HG02610 (cell line): ENCODE data around the gene IPMK.
A peak's percentile ranks its signal among the peaks of the same experiment; 100 is the strongest.
"Not testable (repeated sequence)": the region's sequence is repeated elsewhere in the genome, so short reads cannot be mapped to it uniquely, and the experiment has no call there.

Experiments
- ATAC-seq: cut with Tn5 transposase; IDR thresholded peaks from one replicate; pipeline ENCODE4 v1.9.1; 2021; ENCODE audit warnings: mild to moderate bottlenecking, moderate library complexity; ENCODE audit not compliant: unreplicated experiment

Gene IPMK

DNA sequence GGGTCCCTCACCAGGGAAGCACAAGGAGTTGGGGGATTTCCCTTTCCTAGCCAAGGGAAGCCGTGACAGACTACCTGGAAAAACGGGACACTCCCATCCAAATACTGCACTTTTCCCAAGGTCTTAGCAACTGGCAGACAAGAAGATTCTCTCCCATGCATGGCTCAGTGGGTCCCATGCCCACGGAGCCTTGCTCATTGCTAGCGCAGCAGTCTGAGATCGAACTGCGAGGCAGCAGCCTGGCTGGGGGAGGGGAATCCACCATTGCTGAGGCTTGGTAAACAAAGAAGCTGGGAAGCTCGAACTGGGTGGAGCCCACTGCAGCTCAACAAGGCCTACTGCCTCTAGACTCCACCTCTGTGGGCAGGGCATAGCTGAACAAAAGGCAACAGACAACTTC, 37.8 kb downstream of the IPMK start:
- ATAC-seq = not testable (repeated sequence)

DNA sequence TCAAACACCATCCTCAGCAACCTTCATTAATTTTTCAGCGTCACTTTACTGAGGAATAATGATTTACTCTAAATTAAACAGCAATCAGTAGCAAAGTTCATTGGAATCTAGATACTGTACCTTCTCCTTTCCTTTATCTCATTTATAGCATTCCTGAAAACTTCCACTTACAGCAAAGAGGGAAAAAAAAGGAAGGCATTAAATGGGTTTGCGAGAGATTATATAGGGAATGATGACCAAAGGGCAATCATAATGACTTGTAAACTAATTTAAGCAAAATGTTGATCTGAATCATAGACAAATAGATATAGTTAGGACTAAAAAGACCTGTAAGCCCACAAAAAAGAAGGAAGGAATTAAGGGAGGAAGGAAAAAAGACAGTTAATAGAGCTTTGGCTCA, 42.0 kb downstream of the IPMK start:
- ATAC-seq = no peak

DNA sequence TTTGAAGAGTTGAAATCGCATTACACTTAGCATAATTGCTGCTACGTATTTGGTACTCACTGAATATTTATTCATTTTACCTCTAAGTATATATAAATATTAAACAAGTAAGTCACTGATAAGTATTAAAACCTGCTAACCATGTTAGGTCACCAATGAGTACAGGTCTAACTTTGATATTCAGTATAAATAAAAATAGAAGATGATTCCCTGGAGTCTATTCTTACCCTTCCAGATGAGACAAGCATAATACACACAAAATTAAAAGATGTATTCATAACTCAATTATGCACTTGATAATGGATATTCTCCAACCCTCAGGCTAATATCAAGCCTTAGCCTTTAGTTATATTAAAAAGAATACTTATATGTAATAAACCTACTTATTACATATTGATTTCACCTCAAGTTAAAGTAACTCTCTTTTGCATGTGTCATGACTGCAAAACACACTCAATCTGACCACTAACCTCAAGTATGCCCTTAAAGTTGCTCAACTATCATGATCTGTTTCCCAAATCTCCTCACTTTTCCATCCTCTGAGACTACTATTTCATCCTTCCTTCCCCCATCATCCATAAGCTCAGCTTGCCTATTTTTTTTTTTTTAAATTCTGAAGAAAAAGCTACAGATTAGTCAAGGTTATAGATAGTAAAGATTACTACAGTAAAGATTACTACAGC, 46.8 kb downstream of the IPMK start:
- ATAC-seq = no peak

DNA sequence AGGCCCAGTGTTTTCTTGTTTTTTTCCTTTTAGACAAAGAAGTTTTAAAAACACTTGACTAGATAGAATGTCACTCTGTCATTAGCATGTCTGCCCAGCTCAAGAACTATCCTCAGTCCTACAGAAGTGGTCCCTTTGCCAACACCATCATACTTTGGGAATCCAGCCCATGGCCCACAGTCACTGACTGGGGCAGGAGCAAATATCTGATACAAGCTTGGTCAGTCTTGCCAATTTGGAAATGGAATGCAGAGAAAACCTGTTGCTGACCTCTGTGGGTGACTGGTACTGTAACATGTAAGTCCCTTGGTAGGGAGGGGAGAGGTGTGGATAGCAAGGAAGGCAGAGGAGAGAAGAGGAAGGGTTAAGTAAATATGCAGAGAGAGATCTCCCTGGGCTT, 47.8 kb downstream of the IPMK start:
- no peak for ATAC-seq

DNA sequence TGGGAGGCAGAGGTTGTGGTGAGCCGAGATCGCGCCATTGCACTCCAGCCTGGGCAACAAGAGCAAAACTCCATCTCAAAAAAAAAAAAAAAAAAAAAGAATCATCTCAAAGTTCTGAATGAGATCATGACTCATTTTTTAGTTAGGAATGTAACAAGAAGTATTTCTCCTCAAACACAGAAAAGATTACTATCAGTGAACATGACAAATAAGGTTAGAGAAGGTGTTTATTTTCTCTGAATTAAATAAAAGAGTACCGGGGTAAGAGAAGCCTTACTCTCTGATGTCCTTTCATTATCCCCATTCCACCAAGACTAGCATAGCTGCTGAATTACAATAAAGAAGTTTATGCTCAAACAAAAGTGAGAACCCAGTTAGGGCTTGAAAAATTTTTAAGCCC, 50.1 kb downstream of the IPMK start:
- no peak for ATAC-seq

DNA sequence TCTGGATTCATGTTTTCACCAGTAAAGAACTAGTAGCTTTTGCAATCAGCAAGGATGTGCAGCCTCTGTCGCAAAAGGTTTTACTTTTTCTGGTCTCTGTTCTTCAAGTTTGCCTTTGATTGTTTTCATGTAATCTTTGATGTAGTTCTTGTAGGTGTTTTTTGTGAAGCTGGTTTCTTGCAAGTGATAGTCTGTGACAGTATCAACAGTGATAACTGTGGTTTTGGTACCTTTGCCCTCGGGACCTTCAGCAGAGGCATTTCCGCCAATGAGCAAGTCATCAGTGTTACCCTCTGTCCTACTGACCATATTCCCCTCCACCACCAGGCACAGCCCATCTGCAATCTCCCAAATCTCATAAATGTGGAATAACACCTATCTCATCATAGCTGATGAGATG, 55.1 kb downstream of the IPMK start:
- no peak for ATAC-seq

DNA sequence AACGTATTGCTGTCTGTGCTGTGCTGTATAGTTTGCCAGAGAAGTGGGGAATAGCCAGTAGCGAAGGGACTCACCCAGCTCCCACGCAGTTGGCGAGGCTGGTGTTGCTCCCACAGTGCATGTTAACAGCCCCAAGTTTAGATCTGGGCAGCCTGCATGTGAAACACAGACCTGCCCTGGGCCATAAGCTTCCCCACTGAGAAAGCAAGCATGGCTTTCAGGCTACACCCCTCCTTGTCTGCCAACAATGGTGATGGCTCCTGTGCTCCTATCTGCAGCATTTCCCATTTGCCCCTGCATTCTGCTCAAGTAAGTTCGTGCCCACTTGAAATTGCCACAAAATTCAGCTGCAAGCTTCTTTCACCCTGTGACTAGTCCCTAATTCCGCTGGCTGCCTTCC, 57.5 kb downstream of the IPMK start:
- ATAC-seq = no peak

DNA sequence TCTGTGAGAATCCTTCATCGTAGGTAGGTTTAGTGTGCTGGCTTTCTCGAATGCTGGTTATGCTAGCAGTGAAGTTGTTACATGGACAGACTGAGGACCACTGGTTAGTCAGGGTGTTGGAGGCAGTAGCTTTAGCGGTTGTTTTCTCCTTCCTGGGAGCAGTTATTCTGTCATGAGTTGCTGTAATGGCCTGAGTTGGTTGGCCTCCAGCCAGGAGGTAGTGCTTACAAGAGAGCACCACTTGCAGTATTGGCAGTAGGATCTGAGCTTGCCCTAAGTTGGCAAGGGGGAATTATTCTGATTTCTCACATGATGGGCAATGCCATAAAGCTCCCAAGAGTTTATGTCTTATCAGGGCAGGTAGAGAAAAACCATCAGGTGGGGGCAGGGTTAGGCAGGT, 58.0 kb downstream of the IPMK start:
- ATAC-seq = no peak

DNA sequence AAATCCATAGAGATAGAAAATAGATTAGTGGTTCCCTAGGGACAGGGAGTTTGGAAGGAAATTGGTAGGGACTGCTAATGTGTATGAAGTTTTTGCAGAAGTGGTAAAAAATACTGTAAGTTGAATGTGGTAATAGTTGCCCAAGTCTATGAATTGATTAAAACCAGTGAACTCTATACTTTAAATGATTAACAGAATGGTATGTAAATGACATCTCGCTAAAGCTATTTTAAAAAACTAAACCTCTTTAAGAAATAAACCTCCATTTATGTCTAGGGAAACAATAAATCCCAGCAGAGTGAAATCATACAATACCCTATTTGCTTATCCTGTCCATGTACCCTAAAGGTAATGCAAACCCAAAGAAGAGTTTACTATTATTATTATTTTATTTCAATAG, 61.4 kb downstream of the IPMK start:
- ATAC-seq = no peak

DNA sequence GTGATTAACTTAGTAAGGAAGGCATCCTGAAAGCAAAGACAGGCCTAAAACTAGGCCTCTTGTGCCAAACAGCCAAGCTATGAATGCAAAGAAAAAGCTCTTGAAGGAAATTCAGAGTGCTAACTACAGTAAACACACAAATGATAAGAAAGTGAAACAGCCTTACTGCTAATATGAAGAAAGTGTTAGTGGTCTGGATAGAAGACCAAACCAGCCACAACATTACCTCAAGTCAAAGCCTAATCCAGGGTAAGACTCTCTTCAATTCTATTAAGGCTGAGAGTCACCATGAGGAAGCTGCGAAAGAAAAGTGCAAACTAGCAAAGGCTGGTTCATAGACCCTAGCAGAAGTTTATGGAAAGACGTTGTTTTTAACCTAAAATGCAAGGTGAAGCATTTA, 66.0 kb downstream of the IPMK start:
- ATAC-seq = peak; percentile 80

DNA sequence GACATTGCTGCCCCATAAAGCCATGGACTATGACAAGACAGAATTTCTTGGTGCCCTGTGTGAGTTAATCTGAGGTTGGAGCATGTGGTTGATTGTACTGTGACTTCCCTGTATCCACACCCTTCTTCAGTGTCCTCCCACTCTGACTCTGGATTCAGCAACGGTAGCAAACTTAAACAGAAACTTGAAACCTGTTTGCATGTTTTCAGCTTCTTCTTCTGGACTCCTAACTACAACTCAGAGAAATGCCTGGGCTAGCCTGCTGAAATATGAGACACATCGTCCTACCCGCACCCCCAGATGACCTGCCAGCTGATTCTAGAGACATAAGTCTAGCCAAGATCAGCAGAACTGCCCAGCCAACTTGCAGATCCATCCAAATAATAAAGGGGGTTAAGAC, 78.4 kb downstream of the IPMK start:
- no peak for ATAC-seq

DNA sequence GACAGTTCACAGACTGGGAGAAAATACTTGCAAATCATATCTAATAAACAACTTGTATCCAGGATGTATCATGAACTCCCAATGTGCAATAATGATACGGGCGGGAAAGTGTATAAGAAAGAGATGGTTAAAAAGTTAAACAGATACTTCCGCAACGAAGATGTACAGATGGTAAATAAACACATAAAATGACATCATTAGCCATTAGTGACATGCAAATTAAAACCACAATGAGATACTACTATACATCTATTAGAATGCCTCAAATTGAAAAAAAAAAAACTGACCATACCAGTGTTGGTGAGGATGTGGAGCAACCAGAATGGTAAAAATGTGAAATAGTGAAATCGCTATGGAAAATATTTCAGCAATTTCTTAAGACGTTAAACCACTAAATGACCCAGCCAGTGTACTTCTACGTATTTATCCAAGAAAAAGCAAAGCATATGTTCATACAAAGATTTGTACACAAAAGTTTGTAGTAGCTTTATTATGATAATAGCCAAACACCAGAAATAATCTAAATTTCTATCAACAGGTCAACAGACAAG, 83.5 kb downstream of the IPMK start:
- ATAC-seq = no peak

DNA sequence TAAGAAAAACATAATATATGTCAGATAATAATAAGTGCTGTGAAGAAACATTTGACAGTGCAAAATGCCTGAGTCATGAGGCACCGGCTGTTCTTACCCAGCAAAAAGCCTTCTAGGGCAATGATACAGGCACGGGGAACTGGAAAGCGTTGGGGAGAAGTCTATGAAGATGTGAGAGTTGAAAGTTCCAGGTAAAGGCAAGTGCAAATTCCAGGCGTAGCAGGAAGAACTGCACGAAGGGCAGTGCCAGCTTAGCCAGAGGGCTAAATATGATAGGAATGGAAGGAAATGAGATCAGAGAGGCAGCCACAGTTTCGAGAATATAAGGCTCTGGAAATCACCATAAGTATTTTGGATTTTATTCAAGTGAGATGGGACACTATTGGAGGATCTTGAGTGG, 87.0 kb downstream of the IPMK start:
- ATAC-seq = no peak

DNA sequence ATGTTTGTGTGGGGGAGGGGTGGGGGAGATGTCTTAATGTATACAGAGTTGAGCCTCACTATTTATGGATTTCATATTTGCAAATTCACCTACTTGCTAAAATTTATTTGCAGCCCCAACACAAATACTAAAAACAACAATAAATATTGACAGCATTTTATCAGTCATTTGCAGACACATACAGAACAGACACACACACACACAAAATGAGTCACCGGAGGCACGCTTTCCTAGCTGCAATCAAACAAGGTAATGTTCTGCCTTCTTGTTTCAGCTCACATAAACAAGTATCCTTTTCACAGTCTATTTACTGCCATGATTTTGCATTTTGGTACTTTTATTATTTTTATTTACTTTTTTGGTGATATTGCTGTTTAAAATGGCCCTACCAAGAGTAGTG, 88.5 kb downstream of the IPMK start:
- ATAC-seq = no peak

DNA sequence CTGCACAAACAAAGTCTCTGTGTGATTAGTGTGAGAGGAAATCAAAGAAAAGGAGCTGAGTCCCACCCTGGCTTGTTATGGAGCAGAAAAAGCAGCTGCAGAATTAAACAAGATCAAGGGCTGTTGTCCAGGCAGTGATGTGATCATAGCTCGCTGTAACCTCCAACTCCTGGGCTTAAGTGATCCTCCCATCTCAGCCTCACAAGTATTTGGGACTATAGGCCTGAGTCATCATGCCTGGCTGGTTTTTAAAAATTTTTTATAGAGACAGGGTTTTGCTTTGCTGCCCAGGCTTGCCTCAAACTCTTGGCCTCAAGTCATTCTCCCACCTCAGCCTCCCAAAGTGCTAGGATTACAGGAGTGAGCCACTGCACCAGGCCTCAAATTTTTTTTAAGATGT, 88.9 kb downstream of the IPMK start:
- ATAC-seq = no peak

DNA sequence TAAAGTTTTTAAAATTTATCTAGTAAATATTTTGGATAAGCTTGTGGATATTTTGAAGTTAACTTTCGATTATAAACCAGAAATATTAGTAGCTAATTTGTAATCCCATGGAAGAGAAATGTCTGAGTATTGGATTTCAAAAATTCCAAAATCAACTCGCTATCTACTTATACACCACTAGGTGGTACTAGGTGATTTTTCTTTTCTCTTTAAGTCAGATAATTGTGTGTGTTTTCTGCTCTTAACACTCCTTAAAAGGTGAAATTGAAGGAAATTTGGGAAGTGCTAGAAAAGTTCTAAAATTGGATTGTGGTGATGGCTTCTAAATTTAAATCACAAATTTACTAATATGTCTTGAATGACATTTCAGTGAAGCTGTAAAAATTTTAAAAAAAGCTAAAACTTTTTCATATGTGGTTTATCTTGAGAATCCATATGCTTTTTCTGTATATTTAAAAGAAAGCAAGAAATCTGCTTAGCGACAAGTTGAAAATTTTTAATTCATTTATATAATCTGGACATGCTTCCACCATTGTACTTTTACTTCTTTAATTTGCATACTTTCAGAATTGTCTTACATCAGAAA, 90.2 kb downstream of the IPMK start:
- no peak for ATAC-seq

DNA sequence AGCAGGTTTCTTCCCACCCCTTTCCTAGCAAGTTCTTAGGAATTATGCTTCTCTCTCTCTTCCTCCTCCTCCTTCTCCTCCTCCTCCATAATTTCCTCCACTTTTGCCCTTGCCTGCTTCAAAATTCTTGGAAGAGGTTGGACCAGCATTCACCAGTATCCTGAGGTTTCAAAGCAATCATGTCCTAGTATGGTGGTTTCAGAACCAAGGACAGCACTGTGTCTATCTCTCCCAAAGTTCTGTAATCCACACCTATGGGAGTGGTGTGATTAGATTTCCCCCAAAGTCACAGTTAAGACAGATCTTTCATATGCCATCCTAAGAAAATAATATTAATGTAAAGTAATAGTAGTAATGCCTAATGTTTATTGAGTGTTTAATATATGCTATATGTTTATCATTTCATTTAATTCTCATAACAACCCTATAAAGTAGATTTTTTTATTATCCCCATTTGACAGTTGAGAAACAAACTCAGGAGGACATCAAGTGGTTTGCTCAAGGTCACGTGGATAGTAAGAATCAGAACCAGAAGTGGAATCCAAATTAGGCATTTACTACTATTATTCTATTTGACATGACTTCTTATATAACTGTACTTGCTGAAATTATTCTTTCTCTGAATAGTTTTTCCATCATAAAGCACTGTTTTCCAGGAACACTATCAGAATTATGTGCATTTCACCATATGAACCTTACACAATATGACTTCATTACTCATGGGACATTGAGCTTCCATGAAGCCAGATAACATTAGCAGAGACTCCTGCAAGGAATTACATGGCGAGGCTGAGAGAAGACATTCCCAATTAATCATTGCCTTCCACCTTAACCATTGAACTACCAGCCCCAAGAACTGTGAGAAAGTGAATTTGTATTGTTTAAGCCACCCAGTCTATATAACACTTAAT, 91.4 kb downstream of the IPMK start:
- ATAC-seq = no peak

DNA sequence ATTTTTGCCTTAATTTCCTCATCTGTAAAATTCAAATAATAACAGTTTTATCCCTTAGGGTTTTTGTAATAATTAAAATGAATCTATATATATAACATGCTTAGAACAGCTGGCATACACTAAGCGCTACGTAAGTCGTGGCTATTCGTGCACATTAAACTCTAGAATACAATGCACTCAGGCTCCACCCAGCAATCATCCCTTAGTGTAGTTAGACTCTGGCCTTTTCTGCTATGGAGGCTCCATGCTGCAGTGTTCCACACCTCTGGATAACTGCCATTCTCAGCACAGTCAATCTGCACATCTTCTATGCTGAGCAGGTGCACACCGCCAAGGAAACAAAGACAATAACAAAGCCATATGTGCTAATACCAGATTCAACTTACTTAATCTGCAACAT, 92.9 kb downstream of the IPMK start:
- ATAC-seq = no peak

DNA sequence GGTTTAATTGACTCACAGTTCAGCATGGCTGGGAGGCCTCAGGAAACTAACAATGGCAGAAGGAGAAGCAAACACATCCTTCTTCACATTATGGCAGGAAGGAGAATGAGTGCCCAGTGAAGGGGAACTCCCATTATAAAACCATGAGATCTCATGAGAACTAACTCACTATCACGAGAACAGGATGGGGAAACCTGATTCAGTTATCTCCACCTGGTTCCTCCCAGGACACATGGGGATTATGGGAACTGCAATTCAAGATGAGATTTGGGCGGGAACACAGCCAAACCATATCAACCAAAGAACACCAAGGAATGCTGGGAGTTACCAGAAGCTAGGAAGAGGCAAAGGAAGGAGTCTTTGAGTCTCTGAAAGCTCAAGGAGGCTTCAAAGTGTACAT, 94.3 kb downstream of the IPMK start:
- ATAC-seq = no peak

DNA sequence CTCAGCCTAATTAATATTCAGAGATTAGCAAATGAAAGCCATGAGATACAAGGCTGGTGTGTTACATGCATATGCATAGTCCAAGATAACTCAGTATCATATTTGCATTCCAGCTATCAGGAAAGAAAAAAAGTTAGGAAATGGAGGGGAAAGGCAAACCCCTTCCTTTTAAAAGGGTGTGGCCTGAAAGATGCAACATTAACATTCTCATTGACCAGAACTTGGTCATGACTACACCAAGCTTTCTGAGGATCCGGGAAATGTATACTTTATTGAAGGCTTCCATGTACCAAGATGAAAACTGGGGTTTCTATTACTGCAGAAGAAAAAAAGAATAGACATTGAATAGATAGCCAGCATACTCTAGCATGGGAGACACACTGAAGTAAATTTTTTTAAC, 96.5 kb downstream of the IPMK start:
- ATAC-seq = no peak

DNA sequence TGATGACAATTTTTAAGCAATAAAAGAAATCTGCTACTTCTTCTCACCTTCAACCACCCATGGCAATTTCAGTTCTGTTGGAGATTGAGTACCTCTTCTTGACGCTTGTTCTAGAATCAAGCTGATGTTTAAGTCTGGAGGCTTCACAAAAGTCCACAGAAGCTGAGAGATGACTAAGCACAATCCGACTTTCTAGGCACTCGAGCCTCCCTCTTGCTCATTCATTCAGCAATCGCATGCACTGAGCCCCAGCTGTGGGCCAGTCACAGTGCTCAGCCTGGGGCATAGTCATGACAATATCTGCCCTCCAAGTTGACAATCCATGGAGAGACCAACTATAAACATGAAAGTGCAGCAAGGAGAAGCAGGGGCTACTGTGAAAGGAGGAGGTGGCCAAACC, 103.2 kb downstream of the IPMK start:
- ATAC-seq = no peak

DNA sequence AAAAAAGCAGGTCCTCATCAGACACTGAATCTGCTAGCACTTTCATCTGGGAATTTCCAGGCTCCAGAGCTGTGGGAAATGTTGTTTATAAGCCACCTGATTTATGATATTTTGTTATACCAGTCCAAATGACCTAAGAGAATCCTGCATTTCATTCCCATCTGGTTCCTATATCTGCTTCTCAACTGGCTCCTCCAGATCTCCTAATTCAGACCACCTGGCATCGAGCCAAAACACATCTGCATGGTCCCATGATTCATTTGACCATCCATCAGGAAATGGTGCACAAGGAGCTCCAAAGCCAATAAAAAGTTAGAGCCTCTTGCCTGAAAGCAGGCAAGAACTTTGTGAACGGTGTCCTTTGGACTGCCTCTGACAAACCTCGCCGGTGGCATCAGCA, 108.9 kb downstream of the IPMK start:
- no peak for ATAC-seq
